ENCODE results near the gene PPP3CA. TPM values are rescaled to one million over a fixed set of nuclear protein-coding genes. Genes with fewer than 3 reads are reported as not detected.

The PPP3CA gene
- total RNA-seq, 1 experiment from 2014 or later, result 31.0 TPM

Small RNA genes lying within 50 kb of the gene (microRNA-seq; reads per million reads assigned to microRNA genes)
- not detected for gene MIR1255A (ENCODE audit: unreplicated experiment)
- gene MIR8066 (ENCODE audit: unreplicated experiment), result not detected
